Stimulated activated naive CD4-positive, alpha-beta T cell (primary cell): ENCODE results near the gene KRT222.
A peak's percentile ranks its signal among the peaks of the same experiment; 100 is the strongest.

Experiments used
- DNase-seq, 6 experiments: peaks; one replicate each; lab custom pipeline; 2025; lab: John Stamatoyannopoulos, UW

Gene KRT222

GRCh38 chr17:40664582-40665333 is at the start of gene KRT222:
KRT222 (minus strand) TSS chr17:40665177; CDS start chr17:40665099, 78 bp downstream.
- peak in 1 of 6 experiments; percentile 2 for DNase-seq

- no peak for DNase-seq
Observed at GRCh38 chr17:40714473-40714872, 49.5 kb upstream of the KRT222 start.

- no peak for DNase-seq
Observed at GRCh38 chr17:40707745-40708144, 42.8 kb upstream of the KRT222 start.

GRCh38 chr17:40705584-40705983 is 40.6 kb upstream of the KRT222 start:
- DNase-seq, result no peak

- DNase-seq, result no peak
Observed at GRCh38 chr17:40703652-40704051, 38.7 kb upstream of the KRT222 start, which contains the start of gene KRT24. KRT24 (minus strand) TSS chr17:40703752; CDS start chr17:40703693, 59 bp downstream.

- DNase-seq, result no peak
Observed at GRCh38 chr17:40702271-40702670, 37.3 kb upstream of the KRT222 start.

- no peak for DNase-seq
Observed at GRCh38 chr17:40699853-40700252, 34.9 kb upstream of the KRT222 start.

- DNase-seq, result no peak
Observed at GRCh38 chr17:40699371-40699770, 34.4 kb upstream of the KRT222 start.

GRCh38 chr17:40697297-40697696 is 32.3 kb upstream of the KRT222 start:
- no peak for DNase-seq

GRCh38 chr17:40696651-40697072 is 31.7 kb upstream of the KRT222 start:
- DNase-seq, result no peak

- no peak for DNase-seq
Observed at GRCh38 chr17:40695874-40696472, 31.0 kb upstream of the KRT222 start.

- DNase-seq, result no peak
Observed at GRCh38 chr17:40694584-40694983, 29.6 kb upstream of the KRT222 start.

- DNase-seq, result no peak
Observed at GRCh38 chr17:40687106-40687505, 22.1 kb upstream of the KRT222 start.

- no peak for DNase-seq
Observed at GRCh38 chr17:40686192-40686591, 21.2 kb upstream of the KRT222 start.

- DNase-seq, result no peak
Observed at GRCh38 chr17:40680998-40681397, 16.0 kb upstream of the KRT222 start.

- no peak for DNase-seq
Observed at GRCh38 chr17:40679523-40679907, 14.5 kb upstream of the KRT222 start.

GRCh38 chr17:40678902-40679522 is 14.0 kb upstream of the KRT222 start:
- no peak for DNase-seq

- DNase-seq, result no peak
Observed at GRCh38 chr17:40675905-40676304, 10.9 kb upstream of the KRT222 start.

- DNase-seq, result no peak
Observed at GRCh38 chr17:40672654-40673053, 7.7 kb upstream of the KRT222 start.

- DNase-seq, result no peak
Observed at GRCh38 chr17:40671282-40671681, 6.3 kb upstream of the KRT222 start.

GRCh38 chr17:40666331-40666730 is 1.4 kb upstream of the KRT222 start:
- DNase-seq, result no peak

- DNase-seq, result no peak
Observed at GRCh38 chr17:40663252-40663651, 1.7 kb downstream of the KRT222 start.

GRCh38 chr17:40659911-40660310 is 5.1 kb downstream of the KRT222 start:
- peak in 3 of 6 experiments; percentile 10 to 47 (median 40) for DNase-seq
